CD14-positive monocyte (primary cell): ENCODE data around the gene BAG3. TPM values are rescaled to one million over a fixed set of nuclear protein-coding genes. Genes with fewer than 3 reads are reported as not detected.

Source experiments
- DNase-seq, 3 donors: peaks; one replicate each; pipeline ENCODE4 v3.0.0-alpha.2; 2011 to 2022
- H2AFZ ChIP-seq: 2 replicates; pipeline ENCODE4 v1.6.0; 2012; ENCODE audit warnings: mild to moderate bottlenecking, low read depth, low read length, inconsistent platforms; ENCODE audit not compliant: insufficient read depth, poor library complexity, severe bottlenecking
- H3K27ac ChIP-seq, 2 donors: 1 replicate in 1 of 2; 2 replicates in 1 of 2; pipeline ENCODE4 v1.5.1; 2012 to 2013; ENCODE audit warnings: low read length in 2 of 2, control low read depth in 1 of 2, inconsistent platforms in 1 of 2, low read depth in 1 of 2, mild to moderate bottlenecking in 1 of 2
- H3K27me3 ChIP-seq, 2 donors: one replicate each; pipeline versions ENCODE4 v1.6.0 to v1.6.1; 2011 to 2013; ENCODE audit warnings: low read length in 2 of 2; ENCODE audit not compliant: control insufficient read depth in 2 of 2, insufficient read depth in 2 of 2
- H3K36me3 ChIP-seq, 2 donors: replicated peaks in 1 of 2; 1 replicate in 1 of 2; 2 replicates in 1 of 2; pipeline versions ENCODE4 v1.5.1 to v1.6.1; 2012 to 2013; ENCODE audit warnings: low read length in 2 of 2, control low read depth in 1 of 2, inconsistent platforms in 1 of 2, mild to moderate bottlenecking in 1 of 2; ENCODE audit not compliant: insufficient read depth in 2 of 2, control insufficient read depth in 1 of 2
- H3K4me1 ChIP-seq, 2 donors: 1 replicate in 1 of 2; 2 replicates in 1 of 2; pipeline versions ENCODE4 v1.5.1 to v1.6.1; 2012 to 2013; ENCODE audit warnings: low read length in 2 of 2, control low read depth in 1 of 2, inconsistent platforms in 1 of 2, mild to moderate bottlenecking in 1 of 2, moderate library complexity in 1 of 2; ENCODE audit not compliant: insufficient read depth in 2 of 2, control insufficient read depth in 1 of 2
- H3K4me2 ChIP-seq: replicated peaks from 2 replicates; pipeline ENCODE3; 2012; ENCODE audit warnings: low read length, moderate library complexity, mild to moderate bottlenecking; ENCODE audit not compliant: poor library complexity, severe bottlenecking; ENCODE audit errors: extremely low read depth
- H3K4me3 ChIP-seq, 3 experiments: fragments of 200-600 bp in 1 of 3; sonication (generic) in 1 of 3; replicated peaks in 1 of 3; 1 replicate in 2 of 3; 2 replicates in 1 of 3; pipeline ENCODE4 v1.5.1; 2011 to 2013; ENCODE audit warnings: low read length in 3 of 3, mild to moderate bottlenecking in 3 of 3, control low read depth in 2 of 3, low read depth in 2 of 3, inconsistent platforms in 1 of 3, moderate library complexity in 1 of 3
- H3K79me2 ChIP-seq: 2 replicates; pipeline ENCODE4 v1.6.0; 2012; ENCODE audit warnings: mild to moderate bottlenecking, control low read depth, inconsistent platforms, low read length, moderate library complexity; ENCODE audit not compliant: insufficient read depth
- H3K9ac ChIP-seq: 2 replicates; pipeline ENCODE4 v1.6.0; 2017; ENCODE audit warnings: low read length, mild to moderate bottlenecking; ENCODE audit not compliant: insufficient read depth, poor library complexity, severe bottlenecking
- H3K9me3 ChIP-seq, 2 donors: replicated peaks in 1 of 2; 1 replicate in 1 of 2; 2 replicates in 1 of 2; pipeline versions ENCODE4 v1.5.1 to v1.6.1; 2012 to 2013; ENCODE audit warnings: low read length in 2 of 2, control low read depth in 1 of 2; ENCODE audit not compliant: control insufficient read depth in 1 of 2, insufficient read depth in 1 of 2
- H4K20me1 ChIP-seq: 2 replicates; pipeline ENCODE4 v1.6.0; 2012; ENCODE audit warnings: mild to moderate bottlenecking, low read length, control low read depth, moderate library complexity; ENCODE audit not compliant: insufficient read depth
- H3K27ac Mint-ChIP-seq, 7 donors: one replicate each; pipeline ENCODE4 v1.8.0; 2020; ENCODE audit warnings: mild to moderate bottlenecking in 7 of 7, mixed read lengths in 7 of 7, moderate library complexity in 6 of 7, inconsistent platforms in 2 of 7
- H3K27me3 Mint-ChIP-seq, 3 donors: one replicate each; pipeline ENCODE4 v1.8.0; 2021 to 2022; ENCODE audit warnings: low read depth in 3 of 3, mild to moderate bottlenecking in 3 of 3, mixed read lengths in 3 of 3, moderate library complexity in 3 of 3, inconsistent platforms in 1 of 3
- H3K36me3 Mint-ChIP-seq, 2 donors: one replicate each; pipeline ENCODE4 v1.8.0; 2020; ENCODE audit warnings: mixed read lengths in 2 of 2, inconsistent platforms in 1 of 2, mild to moderate bottlenecking in 1 of 2
- H3K4me1 Mint-ChIP-seq: one replicate; pipeline ENCODE4 v1.8.0; 2020; ENCODE audit warnings: mild to moderate bottlenecking, mixed read lengths
- H3K4me3 Mint-ChIP-seq, 2 donors: one replicate each; pipeline ENCODE4 v1.8.0; 2020; ENCODE audit warnings: mild to moderate bottlenecking in 2 of 2, mixed read lengths in 2 of 2, moderate library complexity in 1 of 2
- H3K9me3 Mint-ChIP-seq, 7 donors: one replicate each; pipeline ENCODE4 v1.8.0; 2020 to 2022; ENCODE audit warnings: mixed read lengths in 7 of 7, mild to moderate bottlenecking in 6 of 7, moderate library complexity in 6 of 7, inconsistent platforms in 2 of 7
- CTCF ChIP-seq: fragments of 200-600 bp; IDR thresholded peaks from one replicate; pipeline ENCODE4 v1.8.0; 2022; ENCODE audit warnings: antibody characterized with exemption, mild to moderate bottlenecking
- WGBS: methylation state at CpG from one replicate; pipeline ENCODE4 v1.1.5; 2013; ENCODE audit warnings: missing lambda C conversion rate; ENCODE audit not compliant: insufficient coverage; 5-methylcytosine and 5-hydroxymethylcytosine counted together
- intact Hi-C, 2 donors: fragments of 100-400 bp; cut with micrococcal nuclease; formaldehyde crosslinking; loops; one replicate each; pipeline versions ENCODE4 v1.15.0 to v1.15.1; 2023
- polyA plus RNA-seq, 3 donors: library from polyadenylated mRNA; depleted of rRNA in 1 of 3; unstranded in 2 of 3; stranded (reverse) in 1 of 3; fragments of 300-500 nt in 2 of 3; fragments of >200 nt in 1 of 3; fragmentation: Illumina TruSeq in 2 of 3; gene quantifications; 1 replicate in 2 of 3; 2 replicates in 1 of 3; pipeline ENCODE4 v1.2.3, GENCODE V29; 2012 to 2021

The BAG3 gene
- polyA plus RNA-seq, 3 donors = 1.0 to 10.2 (median 2.8) TPM

- H2AFZ ChIP-seq = no peak overlapping the region
- H3K4me2 ChIP-seq = no peak overlapping the region
- H3K9me3 ChIP-seq = no peaks in the 10 kb centered on the region
- no peak overlapping the region for H3K4me3 ChIP-seq
- no peaks in the 10 kb centered on the region for H4K20me1 ChIP-seq
- Mint-ChIP-seq H3K27me3 (peaks cover 0 to 8% (median 4%) of the 10 kb centered on the region in 3 donors), H3K4me1 (peaks cover 33% of the 10 kb centered on the region), H3K4me3 (no peak overlapping the region), H3K9me3 (no peaks in the 10 kb centered on the region), H3K27ac (no peak overlapping the region), H3K36me3 (peaks cover 38 to 42% of the 10 kb centered on the region in 2 donors)
- no peak overlapping the region for H3K27ac ChIP-seq
- DNase-seq = no peak
- H3K9ac ChIP-seq = no peak overlapping the region
- intact Hi-C loops = no loop called here
- no peaks in the 10 kb centered on the region for H3K79me2 ChIP-seq
- H3K4me1 ChIP-seq = peaks cover 32 to 33% of the 10 kb centered on the region in 2 donors
- peaks cover 15 to 41% of the 10 kb centered on the region in 2 donors for H3K36me3 ChIP-seq
- WGBS = 100% methylated on average over 1 of the region's 6 CpGs
- no peaks in the 10 kb centered on the region for H3K27me3 ChIP-seq
- TF ChIP-seq CTCF = no peak
These were observed 25.9 kb downstream of the BAG3 start for GRCh38 chr10:119677126-119677525.

GRCh38 chr10:119677904-119678755, 26.9 kb downstream of the BAG3 start:
- peaks cover 39% of the 10 kb centered on the region for H3K4me1 Mint-ChIP-seq

More at GRCh38 chr10:119677904-119678755, 26.9 kb downstream of the BAG3 start:
- H3K4me1 ChIP-seq = peaks cover 39 to 40% of the 10 kb centered on the region in 2 donors
- no peak for TF ChIP-seq CTCF
- no peaks in the 10 kb centered on the region for H4K20me1 ChIP-seq
- peaks cover 28 to 32% of the 10 kb centered on the region in 2 donors for H3K36me3 Mint-ChIP-seq
- no peak overlapping the region for H2AFZ ChIP-seq
- peaks cover 10 to 31% of the 10 kb centered on the region in 2 donors for H3K36me3 ChIP-seq
- H3K27me3 ChIP-seq = no peaks in the 10 kb centered on the region
- H3K4me2 ChIP-seq = no peak overlapping the region
- peaks cover 0 to 4% (median 0%) of the 10 kb centered on the region in 3 donors for H3K27me3 Mint-ChIP-seq
- H3K9ac ChIP-seq = no peak overlapping the region
- H3K4me3 ChIP-seq = no peak overlapping the region
- DNase-seq = no peak
- H3K9me3 ChIP-seq = no peaks in the 10 kb centered on the region
- WGBS = 100% methylated on average over 11 of the region's 13 CpGs
- no peak overlapping the region for H3K27ac ChIP-seq
- H3K4me3 Mint-ChIP-seq = no peak overlapping the region
- intact Hi-C loops = no loop called here
- H3K27ac Mint-ChIP-seq = peak overlapping the region in 1 of 7 donors; percentile 63
- no peaks in the 10 kb centered on the region for H3K9me3 Mint-ChIP-seq
- no peaks in the 10 kb centered on the region for H3K79me2 ChIP-seq
